ENCODE results near the gene TMTC1.

GRCh38 chr12:29735604-29736003 is 48.1 kb downstream of the TMTC1 start:
- TF ChIP-seq CTCF (conservative IDR thresholded peaks at IDR 0.05 in 1 of 2, IDR thresholded peaks at IDR 0.05 in 1 of 2; ENCODE audit: low read depth in 1 of 2, low read length in 2 of 2) = no peak
- TF ChIP-seq EZH2 (IDR thresholded peaks at IDR 0.05; ENCODE audit: low read length, missing control alignments) = no peak
